DND-41 (cell line): Measurements from ENCODE around the gene PROB1.

ENCODE experiments used
- ATAC-seq: fragments of 200-7000 bp; cut with Tn5 transposase; 3 replicates; pipeline ENCODE4 v1.9.1; 2021; ENCODE audit warnings: low read depth; ENCODE audit not compliant: insufficient read depth
- DNase-seq: peaks from one replicate; pipeline ENCODE4 v3.0.0-alpha.2; 2020
- H2AFZ ChIP-seq: 2 replicates; pipeline ENCODE4 v1.6.0; 2012; ENCODE audit warnings: low read depth, low read length
- H3K27ac ChIP-seq: 2 replicates; pipeline ENCODE4 v1.5.1; 2012; ENCODE audit warnings: low read length, inconsistent platforms
- H3K27me3 ChIP-seq: fragments of 200-600 bp; sonication (generic); 2 replicates; pipeline ENCODE4 v1.6.0; 2012; ENCODE audit warnings: low read length, mild to moderate bottlenecking, inconsistent platforms; ENCODE audit not compliant: insufficient read depth, poor library complexity
- H3K36me3 ChIP-seq: 2 replicates; pipeline ENCODE4 v1.5.1; 2012; ENCODE audit warnings: low read length, inconsistent platforms; ENCODE audit not compliant: insufficient read depth
- H3K4me1 ChIP-seq: 2 replicates; pipeline ENCODE4 v1.5.1; 2012; ENCODE audit warnings: mild to moderate bottlenecking, low read length; ENCODE audit not compliant: insufficient read depth
- H3K4me2 ChIP-seq: 2 replicates; pipeline ENCODE4 v1.6.0; 2012; ENCODE audit warnings: mild to moderate bottlenecking, moderate library complexity, low read length, inconsistent platforms; ENCODE audit not compliant: insufficient read depth
- H3K4me3 ChIP-seq, 2 experiments: fragments of 200-600 bp in 1 of 2; shearing (Covaris generic) in 1 of 2; 2 replicates each; pipeline ENCODE4 v1.5.1; 2012 to 2016; ENCODE audit warnings: inconsistent platforms in 2 of 2, low read length in 2 of 2, mild to moderate bottlenecking in 2 of 2, low read depth in 1 of 2, moderate library complexity in 1 of 2
- H3K79me2 ChIP-seq: 2 replicates; pipeline ENCODE4 v1.6.0; 2012; ENCODE audit warnings: low read length, inconsistent platforms; ENCODE audit not compliant: insufficient read depth
- H3K9ac ChIP-seq: 2 replicates; pipeline ENCODE4 v1.6.0; 2012; ENCODE audit warnings: low read depth, mild to moderate bottlenecking, inconsistent platforms, low read length, moderate library complexity
- H3K9me3 ChIP-seq: 2 replicates; pipeline ENCODE4 v1.5.1; 2012; ENCODE audit warnings: low read length, moderate library complexity, mild to moderate bottlenecking, inconsistent platforms; ENCODE audit not compliant: insufficient read depth, severe bottlenecking
- H4K20me1 ChIP-seq: 2 replicates; pipeline ENCODE4 v1.6.0; 2012; ENCODE audit warnings: low read length; ENCODE audit not compliant: insufficient read depth
- CTCF ChIP-seq: IDR thresholded peaks from 2 replicates; pipeline ENCODE4 v1.5.1; 2012; ENCODE audit warnings: borderline replicate concordance, low read length, moderate library complexity, mild to moderate bottlenecking; ENCODE audit not compliant: poor library complexity, severe bottlenecking; ENCODE audit errors: extremely low read depth
- EZH2 ChIP-seq: IDR thresholded peaks from 3 replicates; pipeline ENCODE4 v1.6.1; 2012; ENCODE audit warnings: borderline replicate concordance, low read depth, mild to moderate bottlenecking, moderate library complexity, low read length, inconsistent platforms; ENCODE audit not compliant: severe bottlenecking

PROB1 gene

GRCh38 chr5:139371482-139372435 is 23.1 kb downstream of the PROB1 start:
- TF ChIP-seq CTCF (no peak), EZH2 (no peak)
- no peak for ATAC-seq

GRCh38 chr5:139369181-139369580 is 25.7 kb downstream of the PROB1 start:
- no peak overlapping the region for H3K27ac ChIP-seq
- H3K36me3 ChIP-seq, result peaks cover 81% of the 10 kb centered on the region
- TF ChIP-seq EZH2 (no peak), CTCF (no peak)
- no peaks in the 10 kb centered on the region for H3K27me3 ChIP-seq
- no peak overlapping the region for H2AFZ ChIP-seq
- no peaks in the 10 kb centered on the region for H3K4me1 ChIP-seq
- DNase-seq, result no peak
- peaks cover 29% of the 10 kb centered on the region for H3K79me2 ChIP-seq
- H3K4me2 ChIP-seq, result no peak overlapping the region
- peaks cover 14% of the 10 kb centered on the region; the same call in 1 of the 2 replicates for H4K20me1 ChIP-seq
- no peak overlapping the region for H3K9ac ChIP-seq
- ATAC-seq, result no peak
- no peak overlapping the region for H3K4me3 ChIP-seq
- H3K9me3 ChIP-seq, result no peaks in the 10 kb centered on the region

More at GRCh38 chr5:139371482-139372435, 23.1 kb downstream of the PROB1 start:
- Histone ChIP-seq H2AFZ (no peak overlapping the region), H3K9me3 (no peaks in the 10 kb centered on the region), H3K36me3 (peaks cover 69% of the 10 kb centered on the region), H3K4me2 (no peak overlapping the region), H3K4me3 (no peak overlapping the region), H3K27ac (0 out of 2 replicates have a peak overlapping the region, but pooled peaks have one; percentile 2), H3K9ac (no peak overlapping the region), H3K27me3 (no peaks in the 10 kb centered on the region), H3K79me2 (peaks cover 13% of the 10 kb centered on the region), H3K4me1 (no peaks in the 10 kb centered on the region), H4K20me1 (0 out of 2 replicates have a peak, but pooled peaks cover 9% of the 10 kb centered on the region)
- no peak for DNase-seq

GRCh38 chr5:139368613-139369012 is 26.3 kb downstream of the PROB1 start:
- Histone ChIP-seq H3K36me3 (peaks cover 82% of the 10 kb centered on the region), H3K4me2 (no peak overlapping the region), H3K9ac (no peak overlapping the region), H3K4me3 (no peak overlapping the region), H3K79me2 (peaks cover 35% of the 10 kb centered on the region), H3K27me3 (no peaks in the 10 kb centered on the region), H3K4me1 (no peaks in the 10 kb centered on the region), H3K27ac (no peak overlapping the region), H3K9me3 (no peaks in the 10 kb centered on the region), H4K20me1 (peaks cover 18% of the 10 kb centered on the region), H2AFZ (no peak overlapping the region)
- no peak for DNase-seq
- ATAC-seq, result no peak
- no peak for TF ChIP-seq EZH2
- TF ChIP-seq CTCF, result peak; percentile 40
